ENCODE results near the gene PUSL1.

The PUSL1 gene

DNA sequence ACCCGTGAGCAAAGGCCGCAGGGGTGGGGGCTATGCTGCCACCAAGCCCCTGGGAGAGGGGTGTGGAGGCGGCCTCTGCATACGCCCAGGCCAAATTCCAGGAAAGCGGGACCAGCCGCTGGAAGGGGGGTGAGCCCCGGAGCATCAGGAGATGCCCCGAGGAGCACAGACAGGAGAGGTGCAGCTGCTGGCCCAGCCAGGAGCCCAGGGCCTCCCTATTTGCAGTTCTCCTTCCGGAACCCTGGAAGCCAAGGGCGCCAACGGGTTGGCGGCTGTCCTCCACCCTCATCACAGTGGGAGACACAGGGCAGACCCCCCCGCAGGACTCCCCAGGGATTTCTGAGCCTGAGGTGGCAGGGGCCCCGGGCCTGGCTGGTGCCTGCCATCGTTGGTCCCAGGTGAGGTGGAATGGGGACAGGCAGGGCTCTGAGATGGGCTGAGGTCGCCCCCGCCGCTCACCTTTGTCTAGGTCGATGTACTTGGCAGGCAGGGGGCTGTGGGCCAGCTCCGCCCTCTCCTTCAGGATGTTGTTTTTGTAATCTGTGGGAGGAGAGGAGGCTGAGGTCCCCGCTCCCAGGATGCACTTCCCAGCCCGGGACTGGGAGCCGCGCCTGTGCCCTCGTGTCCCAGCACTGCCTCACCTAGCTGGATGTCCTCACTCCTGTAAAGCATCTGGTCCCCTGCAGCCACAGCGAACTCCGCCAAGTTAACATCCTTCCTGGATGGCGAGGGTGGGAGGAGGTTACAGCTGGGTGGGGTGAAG, 45.2 kb downstream of the PUSL1 start:
- peak; percentile 58 for DNase-seq

DNA sequence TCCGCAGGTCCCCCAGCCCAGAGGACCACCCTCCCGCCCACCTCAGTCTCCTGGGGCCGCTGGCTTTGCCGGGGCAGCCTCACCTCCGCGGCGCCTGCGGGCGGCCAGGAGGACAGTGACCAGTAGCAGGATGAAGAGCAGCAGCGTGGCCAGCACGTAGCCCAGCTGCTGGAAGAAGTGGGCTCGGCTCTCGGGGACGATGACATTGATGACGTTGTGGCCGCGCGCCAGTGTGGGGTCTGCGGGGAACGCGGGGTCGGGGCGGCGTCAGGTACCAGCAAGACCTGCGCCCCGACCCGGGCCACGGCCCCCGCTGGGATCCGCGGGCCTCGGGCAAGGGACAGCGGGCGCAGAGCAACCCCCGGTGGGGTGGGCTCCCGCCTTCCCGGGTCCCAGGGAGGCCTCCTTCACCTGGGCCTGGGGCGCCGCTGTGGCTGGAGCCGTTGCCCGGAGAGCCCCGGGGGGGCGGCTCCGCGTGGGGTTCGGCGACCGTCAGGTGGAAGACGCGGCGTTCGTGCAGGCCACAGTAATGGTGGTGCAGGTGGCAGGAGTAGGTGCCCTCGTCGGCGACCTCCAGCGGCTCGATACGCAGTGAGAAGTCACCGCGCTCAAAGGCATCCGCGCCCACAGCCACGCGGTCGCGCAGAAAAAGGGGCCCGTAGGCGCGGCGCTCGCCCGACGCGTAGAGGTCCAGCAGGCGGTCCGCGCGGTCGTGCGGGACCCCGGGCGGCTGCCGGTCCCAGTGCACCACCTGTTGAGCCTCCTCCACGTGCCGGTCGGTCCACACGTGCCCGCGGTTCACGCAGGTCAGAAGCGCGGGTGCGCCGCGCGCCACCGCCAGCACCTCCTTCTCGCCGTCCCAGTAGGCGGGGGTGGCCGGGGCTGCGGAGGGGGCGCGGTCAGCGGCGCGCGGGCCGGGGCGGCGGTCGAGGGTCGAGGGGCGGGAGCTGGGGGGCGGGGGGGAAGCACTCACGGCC, 46.2 kb downstream of the PUSL1 start:
- peak; percentile 63 for DNase-seq

DNA sequence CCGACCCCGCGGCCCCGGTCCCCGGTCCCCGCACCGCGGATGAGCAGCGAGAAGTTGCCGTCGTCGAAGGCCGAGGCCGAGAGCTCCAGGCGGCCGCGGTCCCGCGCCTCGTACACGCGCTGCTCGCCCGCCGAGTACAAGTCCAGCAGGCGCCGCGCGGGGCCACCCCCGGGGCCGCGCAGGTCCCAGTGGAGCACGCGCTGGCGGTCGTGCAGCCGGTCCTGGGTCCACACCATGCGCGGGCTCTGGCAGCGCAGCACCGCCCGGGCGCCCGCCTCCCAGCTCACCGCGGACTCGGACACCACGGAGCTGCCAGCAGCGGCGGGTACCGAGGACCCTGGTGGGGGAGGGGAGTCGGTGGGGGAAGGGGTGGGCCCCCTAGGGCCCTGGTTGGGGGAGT, 47.0 kb downstream of the PUSL1 start:
- DNase-seq: peak; percentile 50

DNA sequence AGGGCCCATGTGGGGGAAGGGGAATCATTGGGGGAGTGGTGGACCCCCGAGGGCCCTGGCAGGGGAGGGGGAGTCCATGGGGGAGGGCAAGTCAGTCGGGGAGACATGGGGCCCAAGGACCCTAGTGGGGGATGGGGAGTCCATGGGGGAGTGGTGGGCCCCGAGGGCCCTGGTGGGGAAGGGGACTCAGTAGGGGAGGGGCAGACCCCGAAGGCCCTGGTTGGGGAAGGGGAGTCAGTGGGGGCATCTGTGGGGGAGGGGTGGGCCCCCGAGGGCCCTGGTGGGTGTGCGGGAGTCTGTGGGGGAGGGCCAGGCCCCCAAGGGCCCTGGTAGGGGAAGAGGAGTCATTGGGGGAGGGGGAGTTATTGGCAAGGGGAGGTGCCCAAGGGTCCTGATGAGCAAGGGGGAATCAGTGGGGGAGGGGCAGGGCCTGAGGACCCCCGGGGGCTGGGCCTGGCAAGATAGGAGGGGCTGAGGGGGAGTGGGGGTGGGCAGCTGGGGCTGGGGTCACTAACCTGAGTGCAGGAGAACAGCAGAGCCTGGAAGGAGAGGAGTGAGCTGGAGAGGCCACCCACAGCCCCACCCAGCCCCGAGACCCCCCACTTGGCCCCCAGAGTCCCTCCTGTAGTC, 47.9 kb downstream of the PUSL1 start:
- DNase-seq: no peak

DNA sequence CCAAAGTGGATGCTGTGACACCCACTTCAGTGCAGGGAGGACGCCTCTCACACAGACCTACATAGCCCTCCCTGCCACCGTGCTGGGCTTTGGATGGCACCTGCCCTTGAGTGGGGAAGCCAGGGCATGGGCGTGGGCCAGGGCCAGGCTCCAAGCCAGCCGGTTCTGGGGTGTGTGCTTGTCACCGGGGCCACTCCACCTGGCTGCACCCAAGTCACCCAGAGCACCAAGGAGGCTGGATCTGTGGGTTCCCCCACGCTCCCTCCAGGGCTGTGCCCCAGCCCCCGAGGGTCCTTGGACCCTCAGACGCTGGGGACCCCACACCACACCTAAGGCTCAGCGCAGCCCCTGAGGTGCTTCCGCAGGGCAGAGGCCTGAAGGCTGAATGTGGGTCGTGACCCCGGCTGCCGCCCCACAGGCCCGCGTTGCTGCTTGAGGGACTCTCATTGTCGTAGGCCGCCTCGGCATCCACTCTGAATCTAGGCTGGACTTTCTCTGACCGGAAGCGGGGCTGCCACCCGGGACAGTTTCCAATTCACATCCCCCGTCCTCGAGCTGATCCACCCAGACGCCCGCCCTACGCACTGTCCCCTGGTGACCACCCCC, 48.5 kb downstream of the PUSL1 start:
- no peak for DNase-seq

DNA sequence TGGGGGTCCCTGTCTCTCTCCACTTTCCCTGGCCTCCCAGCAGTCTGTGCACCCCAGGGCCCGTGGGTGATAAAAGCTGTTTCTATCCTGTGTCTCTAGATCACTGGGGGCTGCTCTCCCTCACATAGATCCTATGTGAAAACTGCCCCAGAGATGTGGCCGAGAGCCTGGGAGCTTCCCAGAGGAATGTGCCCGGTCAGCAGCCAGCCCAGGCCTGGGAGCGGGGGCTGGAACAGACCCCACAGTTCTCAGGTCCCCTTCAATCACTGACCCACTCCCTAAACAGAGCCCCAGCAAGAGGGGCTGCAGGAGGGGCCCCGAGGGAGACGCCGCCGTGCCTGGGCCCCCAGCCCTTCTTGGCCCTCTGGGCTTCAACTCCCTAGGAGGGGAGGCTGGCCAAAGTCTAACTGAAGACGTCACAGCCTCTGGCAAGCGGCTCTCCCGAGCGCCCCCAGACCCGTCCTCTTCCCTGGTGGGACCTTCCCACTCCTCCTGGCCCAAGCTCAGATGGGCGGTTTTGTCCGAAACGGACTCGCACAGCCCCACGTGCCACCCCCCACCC, 49.6 kb downstream of the PUSL1 start:
- peak; percentile 81 for DNase-seq

DNA sequence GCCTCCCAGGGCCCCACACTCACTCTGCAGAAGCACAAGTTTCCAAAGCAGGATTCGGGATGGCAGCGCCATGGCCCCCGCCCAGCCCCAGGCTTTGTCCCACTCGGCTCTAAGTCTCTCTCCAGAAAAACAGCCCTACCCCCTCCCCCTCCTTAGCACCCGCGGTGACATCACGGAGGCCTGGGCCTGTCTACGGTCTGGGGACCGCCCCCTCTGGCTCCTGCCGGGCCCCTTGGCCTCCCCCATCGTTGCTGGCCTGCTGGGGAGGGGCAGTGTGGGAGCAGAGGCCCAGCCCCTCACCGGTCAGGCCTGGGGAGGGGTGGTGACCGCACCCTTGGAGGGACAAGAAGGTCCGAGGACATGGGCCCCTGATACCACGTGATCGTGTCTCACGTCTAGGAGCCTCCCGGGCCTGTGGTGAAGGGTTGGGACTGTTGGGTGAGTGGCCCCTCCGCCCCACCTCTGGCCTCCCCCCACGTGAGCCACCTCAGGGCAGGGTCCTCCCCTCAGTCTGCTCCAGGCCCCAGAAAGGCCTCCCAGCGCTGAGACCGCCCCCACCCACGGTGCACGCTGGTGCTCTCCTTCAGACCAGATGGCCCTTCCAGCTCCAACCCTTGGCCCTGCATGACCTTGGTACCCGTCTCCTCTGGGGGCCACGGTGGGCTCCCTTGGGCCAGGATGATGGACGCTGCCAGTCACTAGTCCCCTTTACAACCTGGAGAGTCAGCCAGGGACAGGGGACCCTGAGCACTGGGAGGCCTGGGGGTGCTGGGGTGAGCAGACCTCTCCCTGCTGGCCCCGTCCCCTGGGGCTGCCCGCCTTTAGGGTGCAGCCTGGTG, 50.3 kb downstream of the PUSL1 start, which contains the start of gene MXRA8:
Gene MXRA8, minus strand, starts transcription at position 123 of the 839 bp plus-strand sequence. Its CDS starts 51 bp downstream, at position 72.
- peak; percentile 71 for DNase-seq

DNA sequence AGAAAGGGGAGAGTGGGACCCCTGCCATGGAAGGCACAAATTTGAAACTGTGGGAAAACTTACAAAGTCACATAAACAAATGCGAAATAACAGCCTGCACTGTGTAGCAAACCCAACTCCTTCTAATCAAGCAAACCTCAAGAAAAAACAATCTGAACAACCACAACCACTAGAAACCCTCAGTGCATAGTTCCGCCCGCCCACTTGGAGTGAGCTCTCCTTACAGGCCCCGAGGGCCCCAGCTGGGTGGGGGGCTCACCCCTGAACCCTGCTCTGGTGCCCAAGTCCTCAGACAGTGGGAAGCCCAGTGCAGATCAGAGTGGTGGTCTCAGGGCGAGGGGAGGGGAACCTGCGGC, 50.9 kb downstream of the PUSL1 start:
- peak; percentile 76 for DNase-seq

DNA sequence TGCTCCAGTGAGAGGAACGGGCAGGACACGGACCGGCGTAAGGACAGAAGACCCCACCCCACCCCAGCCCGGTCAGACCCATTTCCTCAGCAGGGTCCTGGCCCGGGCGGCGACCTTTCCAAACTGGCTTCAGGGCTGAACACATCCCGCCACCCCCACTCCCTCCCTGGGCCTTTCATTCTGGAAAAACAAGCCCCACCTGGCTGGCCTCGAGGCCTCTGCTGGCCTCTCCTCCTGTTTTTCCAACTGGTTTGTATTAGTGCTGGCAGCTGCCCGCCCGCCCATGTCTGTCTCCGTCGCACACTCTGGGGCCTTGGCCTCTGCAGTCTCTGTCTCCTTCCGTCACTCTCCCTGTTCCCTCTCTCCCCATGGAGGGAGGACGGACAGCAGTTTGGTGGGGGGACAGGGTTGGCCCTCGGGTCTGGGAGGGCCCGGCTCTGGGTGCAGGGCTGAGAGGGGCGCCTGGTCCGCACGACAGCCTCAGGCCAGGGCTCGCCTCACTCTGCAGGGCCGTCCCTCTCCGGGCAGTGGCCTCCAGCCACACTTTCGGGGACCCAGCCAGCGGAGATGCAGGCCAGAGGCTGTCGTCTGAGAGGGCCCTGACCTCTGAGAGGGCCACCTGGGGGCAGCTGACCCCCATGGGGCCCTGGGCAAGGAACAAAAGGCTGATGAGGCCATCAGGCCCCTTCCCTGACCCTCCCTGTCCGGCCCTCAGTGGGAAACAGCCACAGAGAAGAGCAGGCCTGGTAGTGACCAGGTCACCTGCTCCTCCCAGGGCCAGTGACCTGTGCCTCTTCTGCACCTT, 51.5 kb downstream of the PUSL1 start:
- peak; percentile 79 for DNase-seq

DNA sequence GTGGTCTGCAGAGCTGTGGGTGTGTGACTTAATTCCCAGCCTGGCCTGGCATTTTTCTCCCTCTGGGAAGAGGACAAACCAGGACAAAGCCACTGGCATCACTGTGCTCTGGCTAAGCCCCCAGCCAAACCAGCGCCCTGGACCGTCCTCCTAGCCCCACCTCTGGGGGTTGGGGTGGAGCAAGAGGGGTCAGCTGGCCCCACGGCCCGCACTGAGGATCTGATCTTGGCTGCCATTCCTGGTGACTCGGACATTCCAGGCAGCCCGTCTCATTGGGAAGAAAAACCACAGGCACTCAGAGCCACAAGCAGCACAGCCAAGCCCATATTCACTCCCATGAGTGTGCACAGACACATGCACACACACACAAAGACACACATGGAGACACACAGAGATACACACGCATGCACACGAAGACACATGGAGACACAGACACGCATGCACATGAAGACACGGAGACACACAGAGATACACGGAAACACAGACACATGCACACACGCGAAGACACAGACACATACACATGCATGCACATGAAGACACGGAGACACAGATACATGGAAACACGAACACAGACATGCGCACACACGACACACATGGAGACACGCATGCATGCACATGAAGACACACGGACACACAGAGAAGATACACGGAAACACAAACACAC, 52.2 kb downstream of the PUSL1 start:
- DNase-seq: peak; percentile 44
